Hepatocyte (in vitro differentiated cells): ENCODE measurements around the gene AURKB.

Experiments
- EZH2 ChIP-seq: fragments of 200-600 bp; sonication (generic); IDR thresholded peaks from 2 replicates; pipeline ENCODE4 v1.6.1; 2016; ENCODE audit warnings: antibody characterized with exemption, mild to moderate bottlenecking, borderline replicate concordance
- EZH2phosphoT487 ChIP-seq: fragments of 200-600 bp; sonication (generic); IDR thresholded peaks from one replicate; pipeline ENCODE4 v1.6.1; 2018; ENCODE audit warnings: antibody characterized with exemption, mild to moderate bottlenecking, low read depth, moderate library complexity; ENCODE audit not compliant: unreplicated experiment, severe bottlenecking
- TF ChIP-seq, protein P1 (sequence below): fragments of 200-600 bp; sonication (generic); IDR thresholded peaks from 2 replicates; pipeline ENCODE4 v1.5.1; 2016; ENCODE audit warnings: antibody characterized with exemption, mild to moderate bottlenecking; ENCODE audit not compliant: poor library complexity

DNA sequence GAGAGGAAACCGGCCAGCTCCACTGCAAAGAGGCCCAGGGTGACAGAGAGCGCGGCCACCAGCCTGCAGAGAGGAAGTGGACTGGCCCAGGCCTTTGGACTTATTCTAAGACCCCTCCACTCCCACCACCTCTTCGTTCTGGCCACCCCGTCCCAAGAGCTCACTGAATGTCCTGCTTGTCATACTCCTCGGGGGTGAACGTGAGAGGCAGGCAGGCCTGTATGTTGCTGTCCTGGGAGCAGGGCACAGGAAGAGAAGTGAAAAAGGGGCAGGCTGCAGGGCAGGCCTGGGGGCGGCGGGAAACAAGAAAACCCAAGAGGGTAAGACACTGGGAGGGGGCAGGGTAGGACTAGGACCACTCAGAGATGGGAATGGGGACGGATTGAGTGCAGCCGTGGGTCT, 34.6 kb downstream of the AURKB start:
- TF ChIP-seq, protein P1, sequence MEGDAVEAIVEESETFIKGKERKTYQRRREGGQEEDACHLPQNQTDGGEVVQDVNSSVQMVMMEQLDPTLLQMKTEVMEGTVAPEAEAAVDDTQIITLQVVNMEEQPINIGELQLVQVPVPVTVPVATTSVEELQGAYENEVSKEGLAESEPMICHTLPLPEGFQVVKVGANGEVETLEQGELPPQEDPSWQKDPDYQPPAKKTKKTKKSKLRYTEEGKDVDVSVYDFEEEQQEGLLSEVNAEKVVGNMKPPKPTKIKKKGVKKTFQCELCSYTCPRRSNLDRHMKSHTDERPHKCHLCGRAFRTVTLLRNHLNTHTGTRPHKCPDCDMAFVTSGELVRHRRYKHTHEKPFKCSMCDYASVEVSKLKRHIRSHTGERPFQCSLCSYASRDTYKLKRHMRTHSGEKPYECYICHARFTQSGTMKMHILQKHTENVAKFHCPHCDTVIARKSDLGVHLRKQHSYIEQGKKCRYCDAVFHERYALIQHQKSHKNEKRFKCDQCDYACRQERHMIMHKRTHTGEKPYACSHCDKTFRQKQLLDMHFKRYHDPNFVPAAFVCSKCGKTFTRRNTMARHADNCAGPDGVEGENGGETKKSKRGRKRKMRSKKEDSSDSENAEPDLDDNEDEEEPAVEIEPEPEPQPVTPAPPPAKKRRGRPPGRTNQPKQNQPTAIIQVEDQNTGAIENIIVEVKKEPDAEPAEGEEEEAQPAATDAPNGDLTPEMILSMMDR, result no peak
- no peak for TF ChIP-seq EZH2phosphoT487
- TF ChIP-seq EZH2, result no peak
